Spleen (tissue), 11 donors: ENCODE measurements around the gene SRSF12. TPM values are rescaled to one million over a fixed set of nuclear protein-coding genes. Genes with fewer than 3 reads are reported as not detected.
A peak's percentile ranks its signal among the peaks of the same experiment; 100 is the strongest.

ENCODE experiments used
- DNase-seq: peaks from one replicate; pipeline ENCODE4 v3.0.0-alpha.2; 2020
- H3K27ac ChIP-seq, 8 donors: fragments of 200-600 bp; sonication (generic) in 7 of 8; 1 replicate in 4 of 8; 2 replicates in 4 of 8; pipeline versions ENCODE4 v1.5.0 to v1.8.0; 2016 to 2021; ENCODE audit warnings: inconsistent platforms in 4 of 8, mild to moderate bottlenecking in 4 of 8, moderate library complexity in 1 of 8
- H3K27me3 ChIP-seq, 7 donors: fragments of 200-600 bp; sonication (generic) in 6 of 7; replicated peaks in 1 of 7; 1 replicate in 4 of 7; 2 replicates in 3 of 7; pipeline versions ENCODE4 v1.5.0 to v1.8.0; 2016 to 2021; ENCODE audit warnings: inconsistent platforms in 3 of 7, mild to moderate bottlenecking in 1 of 7
- H3K36me3 ChIP-seq, 6 donors: fragments of 200-600 bp; sonication (generic) in 5 of 6; 1 replicate in 4 of 6; 2 replicates in 2 of 6; pipeline versions ENCODE4 v1.5.0 to v1.8.0; 2016 to 2021; ENCODE audit warnings: inconsistent platforms in 2 of 6
- H3K4me1 ChIP-seq, 6 donors: fragments of 200-600 bp; sonication (generic) in 5 of 6; 1 replicate in 3 of 6; 2 replicates in 3 of 6; pipeline versions ENCODE4 v1.5.0 to v1.8.0; 2016 to 2021; ENCODE audit warnings: inconsistent platforms in 3 of 6
- H3K4me3 ChIP-seq, 8 donors: fragments of 200-600 bp; sonication (generic) in 7 of 8; 1 replicate in 4 of 8; 2 replicates in 4 of 8; pipeline versions ENCODE4 v1.5.0 to v1.8.0; 2016 to 2021; ENCODE audit warnings: inconsistent platforms in 4 of 8, mild to moderate bottlenecking in 4 of 8, moderate library complexity in 2 of 8
- H3K9me3 ChIP-seq, 8 donors: fragments of 200-600 bp; sonication (generic) in 7 of 8; 1 replicate in 4 of 8; 2 replicates in 4 of 8; pipeline versions ENCODE4 v1.5.0 to v1.8.0; 2016 to 2021; ENCODE audit warnings: inconsistent platforms in 4 of 8
- CTCF ChIP-seq, 11 experiments: fragments of 200-600 bp in 7 of 11; fragments of 450-650 bp in 4 of 11; sonication (generic) in 4 of 11; IDR thresholded peaks in 8 of 11; conservative IDR thresholded peaks in 3 of 11; 1 replicate in 7 of 11; 2 replicates in 4 of 11; pipeline versions ENCODE4 v1.4.0 to v1.8.0; 2016 to 2021; ENCODE audit warnings: antibody characterized with exemption in 11 of 11, inconsistent platforms in 4 of 11, mild to moderate bottlenecking in 1 of 11
- POLR2A ChIP-seq, 3 donors: fragments of 450-650 bp; IDR thresholded peaks; one replicate each; pipeline ENCODE4 v1.5.1; 2017; ENCODE audit warnings: antibody characterized with exemption in 3 of 3, mild to moderate bottlenecking in 1 of 3
- POLR2AphosphoS5 ChIP-seq, 3 donors: sonication (generic); formaldehyde crosslinking; IDR thresholded peaks; one replicate each; pipeline ENCODE4 v1.5.1; 2017; ENCODE audit warnings: antibody characterized with exemption in 3 of 3
- WGBS, 5 donors: extraction: QIAGEN DNeasy Blood & Tissue Kit in 3 of 5; methylation state at CpG; one replicate each; pipeline versions ENCODE4 v1.1.5 to v1.1.7; 2013 to 2018; 5-methylcytosine and 5-hydroxymethylcytosine counted together
- intact Hi-C: fragments of 100-400 bp; cut with DNase I; formaldehyde crosslinking; loops from one replicate; pipeline ENCODE4 v1.15.0; 2023; ENCODE audit warnings: low total_unique reads
- polyA plus RNA-seq, 3 donors: library from polyadenylated mRNA; stranded (reverse); fragments of 200-250 nt; gene quantifications; one replicate each; pipeline ENCODE4 v1.2.1, GENCODE V29; 2013
- total RNA-seq, 7 donors: library from RNA; depleted of rRNA in 3 of 7; stranded (reverse); fragments of >200 nt in 3 of 7; fragmentation: NEBNext Ultra II Directional in 4 of 7; extraction: Animal tissue kit (Norgen Biotek cat#: 25700) in 4 of 7; gene quantifications; one replicate each; pipeline versions ENCODE4 v1.1.0 to v1.2.1, GENCODE V29; 2016 to 2021
- donor health status: healthy with polysubstance abuse.
- donor health status: DM: no; HTN: no; CAD: no; lungs with moderate emphysema.
- donor health status: DM: no; HTN: no; CAD: no.
- donor health status: Bipolar disorder and iron deficiency.
- donor health status: healthy.
- donor health status: DM: no; HTN: no; CAD: no.
- donor health status: DM: yes; HTN: yes; CAD: no.

Gene SRSF12
- total and polyA plus RNA-seq, 10 donors: 0.09 to 0.40 (median 0.12) TPM; not detected in 4

DNA sequence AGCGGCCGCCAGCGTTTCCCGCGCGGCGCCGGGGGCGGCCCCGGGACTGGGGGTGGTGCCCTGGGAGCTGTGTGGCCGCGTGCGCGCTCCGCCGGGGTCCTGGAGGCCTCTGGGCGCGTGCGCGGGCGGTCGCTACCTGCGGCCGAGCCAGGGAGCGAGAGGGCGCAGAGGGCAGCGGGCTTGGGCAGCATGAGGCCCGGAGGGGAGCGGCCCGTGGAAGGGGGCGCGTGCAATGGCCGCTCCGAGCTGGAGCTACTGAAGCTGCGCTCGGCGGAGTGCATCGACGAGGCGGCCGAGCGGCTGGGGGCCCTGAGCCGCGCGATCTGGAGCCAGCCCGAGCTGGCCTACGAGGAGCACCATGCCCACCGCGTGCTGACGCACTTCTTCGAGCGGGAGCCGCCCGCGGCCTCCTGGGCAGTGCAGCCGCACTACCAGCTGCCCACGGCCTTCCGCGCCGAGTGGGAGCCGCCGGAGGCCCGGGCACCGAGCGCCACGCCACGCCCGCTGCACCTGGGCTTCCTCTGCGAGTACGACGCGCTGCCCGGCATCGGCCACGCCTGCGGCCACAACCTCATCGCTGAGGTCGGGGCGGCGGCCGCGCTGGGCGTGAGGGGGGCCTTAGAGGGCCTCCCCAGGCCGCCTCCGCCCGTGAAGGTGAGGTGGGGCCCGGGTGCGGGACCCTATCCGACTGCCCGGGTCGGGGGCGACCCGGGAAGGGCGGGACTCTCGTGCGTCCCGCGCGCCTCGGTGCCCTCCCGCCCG is 28.3 kb upstream of the SRSF12 start, which contains the start of gene PM20D2:
Gene PM20D2 (plus strand): TSS at position 100 of the 762 bp plus-strand sequence. CDS start 90 bp downstream, at position 190.
- 0 to 1% (median 0%) methylated on average over 31 to 102 of the region's 102 CpGs for WGBS, 5 donors
- peaks cover 3 to 34% (median 17%) of the 10 kb centered on the region in 6 donors for H3K4me1 ChIP-seq
- H3K4me3 ChIP-seq: peak within 1 kb of the TSS; percentile 70 to 97 (median 86)
- peak; percentile 93 for DNase-seq
- H3K27me3 ChIP-seq: no peaks in the 10 kb centered on the region
- H3K27ac ChIP-seq: peak within 1 kb of the TSS; percentile 66 to 86 (median 82)
- intact Hi-C loops: loop anchor here (10.0 kb wide), 2 partner anchors 61 to 161 kb away; partner anchors contain the start of gene PNRC1
- H3K9me3 ChIP-seq: no peaks in the 10 kb centered on the region
- no peak for TF ChIP-seq POLR2A (IDR thresholded peaks at IDR 0.05)
- peak; percentile 52 to 83 (median 80) for TF ChIP-seq POLR2AphosphoS5 (IDR thresholded peaks at IDR 0.05)
- H3K36me3 ChIP-seq: peaks cover 0 to 15% (median 0%) of the 10 kb centered on the region in 6 donors

DNA sequence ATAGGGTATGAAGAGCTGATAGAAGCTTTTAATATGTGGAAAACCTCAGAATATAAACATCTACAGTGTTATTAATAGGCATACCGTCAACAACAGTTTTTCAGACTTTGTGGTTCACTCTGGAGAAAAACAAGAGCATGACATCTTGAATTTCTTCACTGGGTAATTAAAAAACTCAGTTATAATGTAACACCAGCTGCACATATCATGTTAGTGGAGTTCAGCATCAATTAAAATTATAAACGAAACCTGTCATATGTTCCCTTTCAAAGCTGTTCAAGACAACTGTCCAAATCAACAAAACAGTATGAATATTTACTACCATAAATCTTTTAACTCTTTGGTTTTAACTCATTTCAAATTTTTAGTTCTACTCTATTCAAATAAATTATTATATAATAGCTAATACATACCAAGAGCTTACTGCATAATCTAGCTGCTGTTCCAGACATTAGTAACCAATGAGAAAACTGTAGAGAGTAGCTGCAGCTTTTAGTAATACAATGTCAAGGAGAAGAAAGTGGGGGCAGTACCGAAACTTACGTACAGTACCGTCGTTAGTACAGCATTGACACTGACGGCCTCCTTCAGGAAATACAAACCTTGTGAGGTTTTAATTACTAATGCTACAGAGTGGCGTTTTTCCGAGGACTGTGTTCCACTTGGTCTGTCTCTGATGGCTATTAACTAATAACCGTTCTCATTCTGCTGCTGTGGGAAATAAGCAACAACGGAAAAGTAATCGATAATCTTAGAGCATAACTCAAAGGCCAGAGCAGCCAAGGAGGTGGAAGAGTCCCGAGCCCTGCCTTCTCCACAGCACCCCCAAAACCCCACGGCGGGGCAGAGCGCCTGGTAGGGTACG is 27.5 kb upstream of the SRSF12 start:
- intact Hi-C loops: loop anchor here (10.0 kb wide), 2 partner anchors 61 to 161 kb away; partner anchors contain the start of gene PNRC1
- TF ChIP-seq POLR2A (IDR thresholded peaks at IDR 0.05): no peak
- TF ChIP-seq CTCF (IDR thresholded peaks at IDR 0.05 in 8 of 11, conservative IDR thresholded peaks at IDR 0.05 in 3 of 11): no peak
- TF ChIP-seq POLR2AphosphoS5 (IDR thresholded peaks at IDR 0.05): no peak
- Histone ChIP-seq H3K9me3 (no peaks in the 10 kb centered on the region), H3K27ac (peak overlapping the region; percentile 66 to 86 (median 82)), H3K27me3 (no peaks in the 10 kb centered on the region), H3K4me3 (peak overlapping the region; percentile 70 to 97 (median 86)), H3K4me1 (peaks cover 3 to 34% (median 17%) of the 10 kb centered on the region in 6 donors), H3K36me3 (peaks cover 0 to 15% (median 0%) of the 10 kb centered on the region in 6 donors)
- DNase-seq: no peak
- whole genome bisulfite sequencing, 5 donors: 3 to 5% (median 4%) methylated on average over 17 of the region's 17 CpGs

- H3K27ac ChIP-seq: no peak overlapping the region
- TF ChIP-seq CTCF (IDR thresholded peaks at IDR 0.05 in 8 of 11, conservative IDR thresholded peaks at IDR 0.05 in 3 of 11) (no peak), POLR2AphosphoS5 (IDR thresholded peaks at IDR 0.05) (no peak), POLR2A (IDR thresholded peaks at IDR 0.05) (no peak)
- H3K36me3 ChIP-seq: peaks cover 0 to 6% (median 0%) of the 10 kb centered on the region in 6 donors
- DNase-seq: no peak
- no peaks in the 10 kb centered on the region for H3K9me3 ChIP-seq
- peaks cover 3 to 34% (median 17%) of the 10 kb centered on the region in 6 donors for H3K4me1 ChIP-seq
- 71 to 95% (median 80%) methylated on average over 2 of the region's 2 CpGs for WGBS, 5 donors
- intact Hi-C loops: loop anchor here (10.0 kb wide), 2 partner anchors 60 to 160 kb away; partner anchors contain the start of gene PNRC1
- H3K4me3 ChIP-seq: no peak overlapping the region
- H3K27me3 ChIP-seq: no peaks in the 10 kb centered on the region
These were observed 26.6 kb upstream of the SRSF12 start for GRCh38 chr6:89144354-89144906.
